ENCODE measurements around the gene KREMEN2. TPM values are rescaled to one million over a fixed set of nuclear protein-coding genes. Genes with fewer than 3 reads are reported as not detected.
A peak's percentile ranks its signal among the peaks of the same experiment; 100 is the strongest.

KREMEN2 gene
- total and polyA plus RNA-seq, 7 experiments from 2014 or later, result not detected

DNA sequence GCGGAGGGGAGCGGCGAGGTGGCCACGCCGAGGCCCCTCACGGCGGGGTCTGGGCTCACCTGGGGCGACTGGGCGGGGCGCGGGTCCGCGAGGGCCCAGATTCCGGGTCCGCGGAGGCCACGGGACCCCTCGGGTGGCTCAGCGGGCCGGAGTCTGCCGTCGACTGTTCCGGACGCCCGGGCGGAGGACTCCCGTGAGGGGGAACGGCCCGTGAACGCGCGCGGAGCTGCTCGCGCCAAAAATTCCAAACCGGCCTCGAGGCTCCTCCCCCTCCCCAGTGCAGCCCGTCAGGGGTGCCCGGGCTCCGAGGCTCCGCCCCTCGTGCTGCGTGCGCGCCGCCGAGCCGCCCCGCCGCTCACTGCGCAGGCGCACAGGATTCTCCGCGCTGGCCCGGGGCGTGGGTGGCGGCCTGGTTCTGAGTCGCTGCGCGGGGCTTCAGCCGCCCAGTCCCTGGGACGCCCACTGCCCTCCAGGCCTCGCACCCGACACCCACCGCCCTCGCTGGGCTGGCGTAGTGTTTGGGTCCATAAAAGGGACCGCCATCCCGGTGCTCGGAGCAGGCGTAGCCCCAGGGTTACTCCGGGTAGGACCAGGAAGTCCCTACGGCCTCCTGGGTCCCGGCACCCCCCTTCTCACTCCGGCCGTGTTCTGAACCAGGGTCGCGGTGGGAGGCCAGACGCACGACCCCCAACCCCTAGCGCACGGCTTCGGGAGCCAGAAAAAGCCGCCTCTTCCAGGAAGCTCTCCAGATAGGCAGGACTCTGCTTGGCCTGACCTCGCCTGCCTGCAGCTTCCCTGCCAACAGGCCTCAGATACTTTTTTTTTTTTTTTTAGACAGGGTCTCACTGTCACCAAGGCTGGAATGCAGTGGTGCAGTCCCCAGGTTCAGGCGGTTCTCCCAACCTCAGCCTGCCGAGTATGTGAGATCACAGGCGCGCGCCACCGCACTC lies 16.4 kb downstream of the KREMEN2 start, which contains the start of gene PKMYT1:
Gene PKMYT1, minus strand, starts transcription at position 220 of the 950 bp plus-strand sequence. CDS start 789 bp downstream, outside the sequence.
- H3K4me3 Mint-ChIP-seq, result peak within 1 kb of the TSS; percentile 72 to 91 (median 82)
- ChIA-PET CTCF (interaction anchor here (0.6 to 1.2 kb wide), 3 partner anchors 53 to 1237 kb away, joined by 3 read pairs; no protein-coding TSS in a partner anchor), POLR2A (interaction anchor here (0.6 to 3.2 kb wide), 17 partner anchors 8 to 1517 kb away, joined by 3 to 17 read pairs (median 3); partner anchors contain the start of genes BICDL2, FLYWCH1, FLYWCH2 and HCFC1R1)
- Histone ChIP-seq H3K9me3 (ENCODE audit: control insufficient read depth in 2 of 3, low read length in 3 of 3) (no peaks in the 10 kb centered on the region), H3K36me3 (ENCODE audit: control insufficient read depth in 2 of 3, insufficient read depth in 3 of 3, low read length in 3 of 3) (no peaks in the 10 kb centered on the region), H3K27ac (ENCODE audit: low read depth, low read length) (peak within 1 kb of the TSS; percentile 94), H3K4me1 (ENCODE audit: control insufficient read depth in 2 of 2, insufficient read depth in 2 of 2, low read length in 2 of 2) (peaks cover 5 to 6% of the 10 kb centered on the region in 2 donors), H3K4me3 (ENCODE audit: low read length) (peak within 1 kb of the TSS; percentile 73), H3K27me3 (ENCODE audit: control insufficient read depth in 2 of 2, insufficient read depth in 2 of 2, low read length in 2 of 2) (no peaks in the 10 kb centered on the region)
- intact Hi-C loops (cut with micrococcal nuclease), result loop anchor here (1.0 to 5.0 kb wide), 8 partner anchors 10 to 98 kb away; partner anchors contain the start of genes FLYWCH1 (in 1 of the 2), FLYWCH2 (in 1 of the 2), PAQR4 (in 1 of the 2) and THOC6 (in 1 of the 2)
- peaks cover 0 to 2% (median 0%) of the 10 kb centered on the region in 5 donors for H3K27me3 Mint-ChIP-seq
- H3K36me3 Mint-ChIP-seq, result peaks cover 0 to 4% (median 0%) of the 10 kb centered on the region in 5 donors
- H3K9me3 Mint-ChIP-seq, result peaks cover 0 to 2% (median 0%) of the 10 kb centered on the region in 11 donors
- ATAC-seq (peak; percentile 97), DNase-seq (peak; percentile 86 to 100 (median 96))
- peak within 1 kb of the TSS in 8 of 9 donors; percentile 65 to 89 (median 78) for H3K27ac Mint-ChIP-seq
- peaks cover 9 to 29% (median 14%) of the 10 kb centered on the region in 7 donors for H3K4me1 Mint-ChIP-seq

DNA sequence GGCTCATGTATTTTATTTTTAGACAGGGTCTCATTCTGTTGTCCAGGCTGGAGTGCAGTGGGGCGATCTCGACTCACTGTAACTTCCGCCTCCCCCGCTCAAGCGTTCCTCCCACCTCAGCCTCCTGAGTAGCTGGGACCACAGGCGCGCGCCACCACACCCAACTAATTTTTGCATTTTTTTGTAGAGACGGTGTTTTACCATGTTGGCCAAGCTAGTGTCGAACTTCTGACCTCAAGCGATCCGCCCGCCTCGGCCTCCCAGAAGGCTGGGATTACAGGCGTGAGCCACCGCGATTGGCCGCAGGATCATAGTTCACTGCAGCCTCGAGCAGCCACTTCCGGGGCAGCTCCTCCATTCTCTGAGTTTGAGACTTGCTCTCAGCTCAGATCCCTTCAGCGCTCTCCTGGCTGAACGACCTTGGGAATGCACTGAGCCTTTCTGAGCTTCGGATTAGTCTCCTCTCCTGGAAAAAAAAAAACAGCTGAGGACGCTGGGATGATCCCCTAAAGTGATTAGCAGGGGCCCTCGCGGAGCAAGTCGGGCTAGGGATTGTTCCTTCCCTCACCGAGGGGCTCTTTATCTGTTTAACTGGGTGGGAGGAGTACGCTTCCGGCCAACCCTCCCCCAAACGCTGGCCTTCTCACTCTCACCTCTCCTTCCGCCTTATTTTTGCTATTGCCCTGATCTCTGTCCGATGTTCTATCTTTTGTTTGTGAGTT lies 17.3 kb downstream of the KREMEN2 start:
- peaks cover 0 to 4% (median 0%) of the 10 kb centered on the region in 5 donors for H3K36me3 Mint-ChIP-seq
- Histone ChIP-seq H3K4me1 (ENCODE audit: control insufficient read depth in 2 of 2, insufficient read depth in 2 of 2, low read length in 2 of 2) (peaks cover 5 to 6% of the 10 kb centered on the region in 2 donors), H3K4me3 (ENCODE audit: low read length) (peak overlapping the region; percentile 73), H3K27ac (ENCODE audit: low read depth, low read length) (peak overlapping the region; percentile 94), H3K9me3 (ENCODE audit: control insufficient read depth in 2 of 3, low read length in 3 of 3) (no peaks in the 10 kb centered on the region), H3K27me3 (ENCODE audit: control insufficient read depth in 2 of 2, insufficient read depth in 2 of 2, low read length in 2 of 2) (no peaks in the 10 kb centered on the region), H3K36me3 (ENCODE audit: control insufficient read depth in 2 of 3, insufficient read depth in 3 of 3, low read length in 3 of 3) (no peaks in the 10 kb centered on the region)
- peaks cover 0 to 2% (median 0%) of the 10 kb centered on the region in 5 donors for H3K27me3 Mint-ChIP-seq
- no peak for DNase-seq
- intact Hi-C loops (cut with micrococcal nuclease), result loop anchor here (2.0 to 5.0 kb wide), 3 partner anchors 23 to 99 kb away; partner anchors contain the start of genes FLYWCH1 (in 1 of the 2) and FLYWCH2 (in 1 of the 2)
- ChIA-PET CTCF (interaction anchor here (0.7 to 1.2 kb wide), 2 partner anchors 54 to 218 kb away, joined by 3 read pairs; no protein-coding TSS in a partner anchor), POLR2A (interaction anchor here (0.6 to 3.2 kb wide), 13 partner anchors 8 to 1518 kb away, joined by 3 to 17 read pairs (median 3); partner anchors contain the start of genes BICDL2, FLYWCH1, FLYWCH2 and KREMEN2)
- H3K4me3 Mint-ChIP-seq, result peak overlapping the region; percentile 72 to 88 (median 82)
- no peak for ATAC-seq
- peaks cover 9 to 29% (median 14%) of the 10 kb centered on the region in 7 donors for H3K4me1 Mint-ChIP-seq
- peak overlapping the region in 7 of 9 donors; percentile 70 to 89 (median 82) for H3K27ac Mint-ChIP-seq
- H3K9me3 Mint-ChIP-seq, result peaks cover 0 to 2% (median 0%) of the 10 kb centered on the region in 11 donors

DNA sequence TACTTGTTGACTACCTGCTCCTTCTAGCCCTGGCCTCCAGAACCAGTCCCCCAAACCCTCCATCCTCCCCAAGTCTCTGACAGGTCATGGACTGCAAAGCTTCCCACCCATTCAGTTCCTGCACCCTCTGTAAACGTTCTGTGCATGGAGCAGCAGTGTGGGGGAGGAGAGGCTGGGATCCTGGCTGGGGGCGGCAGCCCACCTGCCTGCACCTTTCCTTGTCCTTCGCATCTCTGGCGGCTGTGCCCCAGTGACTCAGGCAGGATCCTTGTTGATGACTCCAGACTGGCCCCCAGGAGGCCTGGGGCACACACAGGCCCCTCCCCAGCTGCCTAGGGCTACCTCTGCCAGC lies 17.8 kb downstream of the KREMEN2 start:
- DNase-seq, result no peak
- CTCF ChIA-PET, result interaction anchor here (0.8 to 1.2 kb wide), 2 partner anchors 10 to 55 kb away, joined by 3 read pairs; no protein-coding TSS in a partner anchor
- Mint-ChIP-seq H3K9me3 (peaks cover 0 to 2% (median 0%) of the 10 kb centered on the region in 11 donors), H3K36me3 (peaks cover 0 to 3% (median 0%) of the 10 kb centered on the region in 5 donors), H3K27me3 (peaks cover 0 to 2% (median 0%) of the 10 kb centered on the region in 5 donors), H3K27ac (peak overlapping the region in 4 of 9 donors; percentile 70 to 88 (median 82)), H3K4me1 (peaks cover 9 to 29% (median 14%) of the 10 kb centered on the region in 7 donors), H3K4me3 (peak overlapping the region; percentile 39 to 88 (median 76))
- Histone ChIP-seq H3K4me1 (ENCODE audit: control insufficient read depth in 2 of 2, insufficient read depth in 2 of 2, low read length in 2 of 2) (peaks cover 5 to 6% of the 10 kb centered on the region in 2 donors), H3K27me3 (ENCODE audit: control insufficient read depth in 2 of 2, insufficient read depth in 2 of 2, low read length in 2 of 2) (no peaks in the 10 kb centered on the region), H3K36me3 (ENCODE audit: control insufficient read depth in 2 of 3, insufficient read depth in 3 of 3, low read length in 3 of 3) (no peaks in the 10 kb centered on the region), H3K4me3 (ENCODE audit: low read length) (no peak overlapping the region), H3K9me3 (ENCODE audit: control insufficient read depth in 2 of 3, low read length in 3 of 3) (no peaks in the 10 kb centered on the region), H3K27ac (ENCODE audit: low read depth, low read length) (no peak overlapping the region)
- POLR2A ChIA-PET, result interaction anchor here (1.2 to 3.2 kb wide), 4 partner anchors 9 to 22 kb away, joined by 3 to 17 read pairs (median 6); partner anchors contain the start of gene PAQR4
- ATAC-seq, result no peak
- intact Hi-C loops (cut with micrococcal nuclease), result loop anchor here (2.0 to 5.0 kb wide), 3 partner anchors 23 to 100 kb away; partner anchors contain the start of genes FLYWCH1 (in 1 of the 2) and FLYWCH2 (in 1 of the 2)

DNA sequence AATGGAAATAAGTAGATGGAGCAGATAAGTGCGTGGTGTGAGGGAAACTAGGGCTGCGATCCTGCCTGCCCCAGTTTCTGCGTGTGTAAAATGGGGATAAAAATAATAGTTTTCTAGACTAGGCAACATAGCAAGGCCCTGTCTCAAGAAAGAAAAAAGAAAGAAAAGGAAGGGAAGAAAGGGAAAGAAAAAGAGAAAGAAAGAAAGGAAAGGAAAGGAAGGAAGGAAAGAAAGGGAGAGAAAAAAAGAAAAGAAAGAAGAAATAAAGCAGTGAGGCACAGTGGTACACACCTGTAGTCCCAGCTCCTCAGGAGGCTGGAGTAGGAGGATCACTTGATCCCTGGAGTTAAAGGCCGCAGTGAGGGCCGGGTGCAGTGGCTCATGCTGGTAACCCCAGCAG lies 18.3 kb downstream of the KREMEN2 start:
- H3K4me3 Mint-ChIP-seq, result peak overlapping the region in 7 of 10 donors; percentile 21 to 88 (median 72)
- peak overlapping the region in 1 of 9 donors; percentile 70 for H3K27ac Mint-ChIP-seq
- no peaks in the 10 kb centered on the region for H3K36me3 ChIP-seq (ENCODE audit: control insufficient read depth in 2 of 3, insufficient read depth in 3 of 3, low read length in 3 of 3)
- no peak overlapping the region for H3K27ac ChIP-seq (ENCODE audit: low read depth, low read length)
- peaks cover 0 to 2% (median 0%) of the 10 kb centered on the region in 5 donors for H3K36me3 Mint-ChIP-seq
- no peak overlapping the region for H3K4me3 ChIP-seq (ENCODE audit: low read length)
- peaks cover 5 to 6% of the 10 kb centered on the region in 2 donors for H3K4me1 ChIP-seq (ENCODE audit: control insufficient read depth in 2 of 2, insufficient read depth in 2 of 2, low read length in 2 of 2)
- intact Hi-C loops (cut with micrococcal nuclease), result loop anchor here in 1 of 2 donors (5.0 kb wide), 2 partner anchors 70 to 100 kb away; partner anchors contain the start of genes FLYWCH1 and FLYWCH2
- ATAC-seq (no peak), DNase-seq (no peak)
- no peaks in the 10 kb centered on the region for H3K27me3 ChIP-seq (ENCODE audit: control insufficient read depth in 2 of 2, insufficient read depth in 2 of 2, low read length in 2 of 2)
- H3K9me3 ChIP-seq (ENCODE audit: control insufficient read depth in 2 of 3, low read length in 3 of 3), result no peaks in the 10 kb centered on the region
- peaks cover 9 to 29% (median 14%) of the 10 kb centered on the region in 7 donors for H3K4me1 Mint-ChIP-seq
- H3K9me3 Mint-ChIP-seq, result peaks cover 0 to 2% (median 0%) of the 10 kb centered on the region in 11 donors
- CTCF ChIA-PET, result interaction anchor here (0.8 to 1.4 kb wide), 4 partner anchors 9 to 420 kb away, joined by 3 to 8 read pairs (median 4); partner anchors contain the start of gene PAQR4
- POLR2A ChIA-PET, result interaction anchor here (0.8 to 3.2 kb wide), 3 partner anchors 16 to 115 kb away, joined by 4 to 17 read pairs (median 6); no protein-coding TSS in a partner anchor
- peaks cover 0 to 2% (median 0%) of the 10 kb centered on the region in 5 donors for H3K27me3 Mint-ChIP-seq

DNA sequence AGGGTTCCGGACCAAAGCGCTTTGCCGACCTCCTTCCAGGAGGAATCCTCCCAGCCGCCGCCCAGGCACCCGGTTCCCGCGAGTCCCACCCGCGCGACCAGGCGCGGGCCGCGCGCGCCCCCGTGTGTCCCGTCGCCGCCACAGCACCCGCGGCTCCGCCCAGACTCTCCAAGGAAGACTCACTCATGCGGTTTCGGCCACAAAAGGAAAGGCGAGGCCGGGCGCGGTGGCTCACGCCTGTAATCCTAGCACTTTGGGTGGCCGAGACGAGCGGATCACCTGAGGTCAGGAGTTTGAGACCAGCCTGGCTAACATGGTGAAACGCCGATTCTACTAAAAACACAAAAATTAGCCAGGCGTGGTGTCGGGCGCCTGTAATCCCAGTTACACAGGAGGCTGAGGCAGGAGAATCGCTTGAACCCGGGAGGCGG lies 19.6 kb downstream of the KREMEN2 start:
- Mint-ChIP-seq H3K4me3 (peak overlapping the region in 6 of 10 donors; percentile 30 to 54 (median 40)), H3K27ac (no peak overlapping the region), H3K27me3 (peaks cover 0 to 4% (median 0%) of the 10 kb centered on the region in 5 donors), H3K9me3 (peaks cover 0 to 2% (median 0%) of the 10 kb centered on the region in 11 donors), H3K36me3 (peaks cover 0 to 2% (median 0%) of the 10 kb centered on the region in 5 donors), H3K4me1 (peaks cover 9 to 23% (median 14%) of the 10 kb centered on the region in 7 donors)
- Histone ChIP-seq H3K4me3 (ENCODE audit: low read length) (no peak overlapping the region), H3K4me1 (ENCODE audit: control insufficient read depth in 2 of 2, insufficient read depth in 2 of 2, low read length in 2 of 2) (peaks cover 5 to 6% of the 10 kb centered on the region in 2 donors), H3K27ac (ENCODE audit: low read depth, low read length) (no peak overlapping the region), H3K9me3 (ENCODE audit: control insufficient read depth in 2 of 3, low read length in 3 of 3) (no peaks in the 10 kb centered on the region), H3K36me3 (ENCODE audit: control insufficient read depth in 2 of 3, insufficient read depth in 3 of 3, low read length in 3 of 3) (no peaks in the 10 kb centered on the region), H3K27me3 (ENCODE audit: control insufficient read depth in 2 of 2, insufficient read depth in 2 of 2, low read length in 2 of 2) (no peaks in the 10 kb centered on the region)
- peak; percentile 68 for ATAC-seq
- intact Hi-C loops (cut with micrococcal nuclease), result loop anchor here in 1 of 2 donors (1.0 to 5.0 kb wide), 4 partner anchors 22 to 101 kb away; partner anchors contain the start of genes FLYWCH1 and FLYWCH2
- POLR2A ChIA-PET, result interaction anchor here (3.2 kb wide), 1 partner anchor 17 kb away, joined by 17 read pairs; no protein-coding TSS in a partner anchor
- peak in 7 of 9 donors; percentile 22 to 76 (median 43) for DNase-seq
- CTCF ChIA-PET, result interaction anchor here (0.9 to 1.4 kb wide), 3 partner anchors 11 to 22 kb away, joined by 3 to 8 read pairs (median 4); no protein-coding TSS in a partner anchor
